Lower leg skin (tissue), 4 donors: ENCODE results near the gene C9orf153. TPM values are rescaled to one million over a fixed set of nuclear protein-coding genes. Genes with fewer than 3 reads are reported as not detected.

Experiments used
- DNase-seq, 2 donors: peaks; one replicate each; pipeline ENCODE4 v3.0.0-alpha.2; 2019; ENCODE audit warnings: low spot score in 2 of 2
- H3K4me3 ChIP-seq: fragments of 200-600 bp; sonication (generic); 2 replicates; pipeline ENCODE4 v1.5.1; 2017; ENCODE audit warnings: mild to moderate bottlenecking, low read depth; ENCODE audit not compliant: poor library complexity, severe bottlenecking
- POLR2A ChIP-seq, 2 donors: fragments of 450-650 bp; IDR thresholded peaks; one replicate each; pipeline ENCODE4 v1.6.1; 2016 to 2017; ENCODE audit warnings: antibody characterized with exemption in 2 of 2, mild to moderate bottlenecking in 1 of 2, moderate library complexity in 1 of 2
- WGBS, 2 donors: methylation state at CpG; one replicate each; pipeline ENCODE4 v1.1.5; 2018; 5-methylcytosine and 5-hydroxymethylcytosine counted together
- intact Hi-C: fragments of 100-400 bp; cut with DNase I; formaldehyde crosslinking; loops from one replicate; pipeline ENCODE4 v1.15.0; 2023; ENCODE audit warnings: low total_unique reads
- total RNA-seq, 4 donors: library from RNA; depleted of rRNA; stranded (reverse); fragments of >200 nt; gene quantifications; one replicate each; pipeline ENCODE4 v1.1.0, GENCODE V29; 2016
- TF ChIP-seq, protein P1 (sequence below), 3 donors: fragments of 450-650 bp; IDR thresholded peaks; one replicate each; pipeline ENCODE4 v1.5.1; 2016; ENCODE audit warnings: antibody characterized with exemption in 3 of 3, mild to moderate bottlenecking in 3 of 3, moderate library complexity in 2 of 3

Gene C9orf153
- total RNA-seq, 4 donors from 2014 or later, result 0.16 to 0.63 TPM; not detected in 2

DNA sequence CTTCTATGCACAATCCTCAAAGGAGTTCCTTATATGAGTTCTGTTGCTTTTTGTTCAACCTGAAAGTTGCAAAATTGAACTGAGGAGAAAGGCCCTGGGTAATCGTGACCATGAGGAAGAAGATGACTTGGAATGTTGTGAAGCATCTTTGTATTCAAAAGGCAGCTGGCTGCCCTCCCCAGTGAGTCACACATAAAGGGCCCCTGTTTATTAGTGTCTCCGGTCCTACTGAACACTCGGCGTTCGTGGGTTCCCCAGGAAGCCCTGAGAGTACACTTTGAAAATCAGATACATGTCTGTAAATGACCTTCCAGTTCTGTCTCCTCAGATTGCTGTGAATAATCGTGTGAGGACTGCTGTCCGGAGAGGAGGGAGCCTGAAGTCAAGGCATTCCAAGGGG lies 73.6 kb downstream of the C9orf153 start:
- WGBS, 2 donors, result 77 to 83% methylated on average over 7 of the region's 7 CpGs
- H3K4me3 ChIP-seq, result no peak overlapping the region
- intact Hi-C loops, result no loop called here
- TF ChIP-seq, protein P1, sequence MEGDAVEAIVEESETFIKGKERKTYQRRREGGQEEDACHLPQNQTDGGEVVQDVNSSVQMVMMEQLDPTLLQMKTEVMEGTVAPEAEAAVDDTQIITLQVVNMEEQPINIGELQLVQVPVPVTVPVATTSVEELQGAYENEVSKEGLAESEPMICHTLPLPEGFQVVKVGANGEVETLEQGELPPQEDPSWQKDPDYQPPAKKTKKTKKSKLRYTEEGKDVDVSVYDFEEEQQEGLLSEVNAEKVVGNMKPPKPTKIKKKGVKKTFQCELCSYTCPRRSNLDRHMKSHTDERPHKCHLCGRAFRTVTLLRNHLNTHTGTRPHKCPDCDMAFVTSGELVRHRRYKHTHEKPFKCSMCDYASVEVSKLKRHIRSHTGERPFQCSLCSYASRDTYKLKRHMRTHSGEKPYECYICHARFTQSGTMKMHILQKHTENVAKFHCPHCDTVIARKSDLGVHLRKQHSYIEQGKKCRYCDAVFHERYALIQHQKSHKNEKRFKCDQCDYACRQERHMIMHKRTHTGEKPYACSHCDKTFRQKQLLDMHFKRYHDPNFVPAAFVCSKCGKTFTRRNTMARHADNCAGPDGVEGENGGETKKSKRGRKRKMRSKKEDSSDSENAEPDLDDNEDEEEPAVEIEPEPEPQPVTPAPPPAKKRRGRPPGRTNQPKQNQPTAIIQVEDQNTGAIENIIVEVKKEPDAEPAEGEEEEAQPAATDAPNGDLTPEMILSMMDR (IDR thresholded peaks at IDR 0.05), result no peak
- TF ChIP-seq POLR2A (IDR thresholded peaks at IDR 0.05), result no peak
- no peak for DNase-seq

DNA sequence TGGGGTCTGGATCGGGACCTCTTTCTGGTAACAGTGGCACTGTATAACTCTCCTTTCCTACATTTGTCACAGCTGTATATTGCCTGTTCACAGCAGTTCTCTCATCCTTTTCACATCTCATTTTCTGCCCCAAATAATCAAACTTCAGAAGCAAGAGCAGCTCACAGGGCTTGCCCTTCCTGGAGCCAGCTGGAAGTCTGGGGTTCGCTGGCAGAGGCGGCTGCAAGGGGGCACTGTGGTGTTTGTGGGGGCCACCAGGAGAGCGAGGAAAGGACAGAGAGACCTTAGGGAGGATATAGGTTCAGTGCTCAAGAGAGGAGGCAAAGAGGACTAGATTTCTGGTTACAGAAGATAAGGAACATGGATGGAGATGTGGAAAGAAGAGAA lies 75.3 kb downstream of the C9orf153 start:
- DNase-seq, result no peak
- TF ChIP-seq, protein P1 (IDR thresholded peaks at IDR 0.05), result no peak
- no peak for TF ChIP-seq POLR2A (IDR thresholded peaks at IDR 0.05)
- WGBS, 2 donors, result 93 to 94% methylated on average over 4 of the region's 4 CpGs
- intact Hi-C loops, result no loop called here
- no peak overlapping the region for H3K4me3 ChIP-seq

DNA sequence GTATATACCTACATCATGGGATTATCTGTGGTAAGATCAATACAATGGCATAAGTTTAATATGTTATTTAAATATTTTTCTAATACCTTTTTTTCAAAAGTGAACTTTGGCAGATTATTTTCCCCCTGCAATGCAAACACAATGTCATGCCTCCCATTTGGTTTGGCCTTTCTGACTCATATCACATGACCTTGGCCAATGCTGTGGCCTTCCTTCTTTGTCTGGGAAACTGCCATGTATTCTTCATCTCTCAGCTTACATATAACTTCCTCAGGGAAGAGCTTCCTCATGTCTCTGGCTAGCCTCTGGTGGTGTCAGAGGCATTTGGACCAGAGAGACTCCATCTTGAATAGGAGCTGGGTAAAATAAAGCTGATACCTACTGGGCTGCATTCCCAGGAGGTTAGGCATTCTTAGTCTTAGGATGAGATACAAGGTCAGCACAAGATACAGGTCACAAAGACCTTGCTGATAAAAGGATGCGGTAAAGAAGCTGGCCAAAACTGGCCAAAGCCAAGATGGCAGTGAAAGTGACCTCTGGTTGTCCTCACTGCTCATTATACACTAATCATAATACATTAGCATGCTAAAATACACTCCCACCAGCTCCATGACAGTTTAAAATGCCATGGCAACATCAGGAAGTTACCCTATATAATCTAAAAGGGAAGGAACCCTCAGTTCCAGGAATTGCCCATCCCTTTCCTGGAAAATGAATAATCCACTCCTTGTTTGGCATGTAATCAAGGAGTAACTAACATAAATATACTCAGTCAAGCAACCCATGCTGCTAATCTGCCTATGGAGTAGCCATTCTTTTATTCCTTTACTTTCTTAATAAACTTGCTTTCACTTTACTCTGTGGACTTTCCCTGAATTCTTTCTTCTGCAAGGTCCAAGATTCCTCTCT lies 76.0 kb downstream of the C9orf153 start:
- no peak for DNase-seq
- no peak overlapping the region for H3K4me3 ChIP-seq
- 97 to 100% methylated on average over 1 of the region's 1 CpG for WGBS, 2 donors
- TF ChIP-seq, protein P1 (IDR thresholded peaks at IDR 0.05), result no peak
- TF ChIP-seq POLR2A (IDR thresholded peaks at IDR 0.05), result no peak
- intact Hi-C loops, result no loop called here

DNA sequence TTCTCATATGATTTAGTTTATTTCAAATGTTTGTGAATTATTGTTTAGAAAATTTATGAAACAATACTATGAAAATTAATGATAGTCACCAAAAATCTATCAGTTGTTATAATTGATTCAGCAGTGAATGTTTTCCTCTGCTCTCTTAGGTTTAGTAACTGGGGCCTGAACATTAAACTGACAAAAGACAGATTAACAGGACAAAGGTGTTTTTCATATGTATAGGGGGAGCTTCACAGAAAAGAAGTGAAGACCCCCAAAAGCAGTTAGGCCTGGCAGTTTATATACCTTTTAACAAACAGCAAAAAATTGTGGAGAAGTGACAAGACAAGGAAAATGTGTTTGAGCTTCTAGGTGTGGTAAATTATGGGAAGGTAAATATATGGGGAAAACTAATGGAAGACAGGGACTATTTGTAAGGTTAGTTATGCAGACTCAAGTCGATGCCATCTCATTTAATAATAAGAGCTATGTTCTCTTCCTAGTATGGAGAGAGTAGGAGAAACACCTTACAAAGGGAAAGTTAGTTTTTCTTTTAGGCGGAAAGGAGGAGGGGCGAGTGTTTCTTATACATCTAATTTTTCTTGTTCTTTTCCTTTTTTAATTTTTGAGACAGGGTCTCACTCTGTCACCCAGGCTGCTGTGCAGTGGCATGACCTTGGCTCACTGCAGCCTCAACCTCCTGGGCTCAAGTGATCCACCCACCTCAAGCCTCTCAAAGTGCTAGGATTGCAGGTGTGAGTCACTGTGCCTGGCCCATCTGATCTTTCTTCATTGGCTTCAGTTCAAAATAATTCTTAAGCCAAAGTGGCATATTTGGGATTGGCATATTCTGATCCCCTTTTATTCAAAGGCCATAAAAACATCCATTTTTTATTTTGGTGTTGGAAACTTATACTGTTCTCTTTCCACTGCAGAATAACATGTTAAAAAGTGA lies 77.8 kb downstream of the C9orf153 start:
- no peak for TF ChIP-seq POLR2A (IDR thresholded peaks at IDR 0.05)
- TF ChIP-seq, protein P1 (IDR thresholded peaks at IDR 0.05), result no peak
- 77 to 82% methylated on average over 3 of the region's 3 CpGs for WGBS, 2 donors
- no peak overlapping the region for H3K4me3 ChIP-seq
- DNase-seq, result no peak
- intact Hi-C loops, result no loop called here

DNA sequence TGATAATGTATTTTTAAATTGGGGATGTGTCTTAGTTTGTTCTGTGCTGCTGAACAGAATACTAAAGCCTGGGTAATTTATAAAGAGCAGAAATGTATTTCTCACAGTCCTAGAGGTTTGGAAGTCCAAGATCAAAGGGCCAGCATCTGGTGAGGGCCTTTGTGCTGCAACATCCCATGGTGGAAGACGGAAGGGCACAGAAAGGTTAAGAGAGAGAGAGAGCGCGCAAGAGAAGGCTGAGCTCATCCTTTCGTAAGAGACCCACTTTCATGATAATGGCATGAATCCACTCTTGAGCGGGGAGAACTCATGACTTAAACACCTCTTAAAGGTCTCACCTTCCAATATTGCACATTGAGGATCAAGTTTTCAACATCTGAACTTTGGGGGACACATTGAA lies 81.0 kb downstream of the C9orf153 start:
- TF ChIP-seq, protein P1 (IDR thresholded peaks at IDR 0.05), result no peak
- no peak for TF ChIP-seq POLR2A (IDR thresholded peaks at IDR 0.05)
- H3K4me3 ChIP-seq, result no peak overlapping the region
- DNase-seq, result no peak
- intact Hi-C loops, result no loop called here
- 89 to 92% methylated on average over 5 of the region's 5 CpGs for WGBS, 2 donors
